Activated CD4-positive, alpha-beta memory T cell treated with anti-CD3 and anti-CD28 coated beads, Interleukin-2, amount 10 ng/mL, durations not matched to agents 7 days and 5 days (primary cell): ENCODE results near the gene RPS29. TPM values are rescaled to one million over a fixed set of nuclear protein-coding genes. Genes with fewer than 3 reads are reported as not detected.

ENCODE experiments used
- CTCF ChIA-PET: fragments of 350-600 bp; sonication (Branson Sonifier 250); formaldehyde crosslinking; loops from one replicate; lab custom pipeline; 2021; ENCODE audit warnings: antibody characterized with exemption, inconsistent platforms; lab: Charles Lee
- POLR2A ChIA-PET: fragments of 350-600 bp; sonication (Branson Sonifier 250); formaldehyde crosslinking; loops from one replicate; lab custom pipeline; 2021; ENCODE audit warnings: antibody characterized with exemption; lab: Charles Lee
- DNase-seq: peaks from one replicate; pipeline ENCODE4 v3.0.0-alpha.2; 2020
- H3K27ac Mint-ChIP-seq: one replicate; pipeline ENCODE4 v1.8.0; 2021; ENCODE audit warnings: mild to moderate bottlenecking, mixed read lengths
- H3K27me3 Mint-ChIP-seq: one replicate; pipeline ENCODE4 v1.8.0; 2021; ENCODE audit warnings: mixed read lengths
- H3K36me3 Mint-ChIP-seq: one replicate; pipeline ENCODE4 v1.8.0; 2021; ENCODE audit warnings: low read depth, mixed read lengths
- H3K4me1 Mint-ChIP-seq: one replicate; pipeline ENCODE4 v1.8.0; 2021; ENCODE audit warnings: mixed read lengths
- H3K4me3 Mint-ChIP-seq: one replicate; pipeline ENCODE4 v1.8.0; 2021; ENCODE audit warnings: mild to moderate bottlenecking, mixed read lengths
- H3K9me3 Mint-ChIP-seq: one replicate; pipeline ENCODE4 v1.8.0; 2021; ENCODE audit warnings: mixed read lengths
- total RNA-seq, 2 experiments: library from RNA; stranded (reverse); gene quantifications; one replicate each; pipeline ENCODE4 v1.2.3, GENCODE V29; 2021

The RPS29 gene
- total RNA-seq, 2 experiments from 2014 or later = 1,659 to 1,700 TPM

- CTCF ChIA-PET = interaction anchor here (1.1 kb wide), 1 partner anchor 12 kb away, joined by 4 read pairs; the partner anchor contains the start of gene RPS29
- Mint-ChIP-seq H3K4me3 (no peak overlapping the region), H3K4me1 (peaks cover 17% of the 10 kb centered on the region), H3K27ac (no peak overlapping the region), H3K27me3 (no peaks in the 10 kb centered on the region), H3K9me3 (no peaks in the 10 kb centered on the region), H3K36me3 (peaks cover 67% of the 10 kb centered on the region)
- POLR2A ChIA-PET = interaction anchor here (3.2 kb wide), 1 partner anchor 12 kb away, joined by 11 read pairs; the partner anchor contains the start of gene RPS29
- DNase-seq = no peak
Measured at GRCh38 chr14:49574038-49574437, 12.1 kb downstream of the RPS29 start.

- Mint-ChIP-seq H3K4me3 (no peak overlapping the region), H3K27ac (no peak overlapping the region), H3K27me3 (no peaks in the 10 kb centered on the region), H3K4me1 (no peaks in the 10 kb centered on the region), H3K36me3 (peaks cover 33% of the 10 kb centered on the region), H3K9me3 (no peaks in the 10 kb centered on the region)
- POLR2A ChIA-PET = interaction anchor here (0.5 kb wide), 1 partner anchor 199 kb away, joined by 3 read pairs; the partner anchor contains the start of gene KLHDC2
- DNase-seq = no peak
- CTCF ChIA-PET = interaction anchor here (0.6 kb wide), 1 partner anchor 551 kb away, joined by 3 read pairs; no protein-coding TSS in a partner anchor
Measured at GRCh38 chr14:49569281-49569680, 16.9 kb downstream of the RPS29 start.

GRCh38 chr14:49566714-49567113 is 19.5 kb downstream of the RPS29 start:
- no peaks in the 10 kb centered on the region for H3K9me3 Mint-ChIP-seq
- CTCF ChIA-PET = no interaction called here
- peaks cover 13% of the 10 kb centered on the region for H3K36me3 Mint-ChIP-seq
- no peaks in the 10 kb centered on the region for H3K4me1 Mint-ChIP-seq
- no peak overlapping the region for H3K4me3 Mint-ChIP-seq
- no peak overlapping the region for H3K27ac Mint-ChIP-seq
- POLR2A ChIA-PET = interaction anchor here (1.1 kb wide), 1 partner anchor 19 kb away, joined by 3 read pairs; no protein-coding TSS in a partner anchor
- no peak for DNase-seq
- H3K27me3 Mint-ChIP-seq = no peaks in the 10 kb centered on the region

GRCh38 chr14:49559979-49560768 is 26.0 kb downstream of the RPS29 start:
- H3K27ac Mint-ChIP-seq = no peak overlapping the region
- ChIA-PET CTCF (no interaction called here), POLR2A (no interaction called here)
- H3K4me1 Mint-ChIP-seq = no peaks in the 10 kb centered on the region
- no peaks in the 10 kb centered on the region for H3K9me3 Mint-ChIP-seq
- peaks cover 3% of the 10 kb centered on the region for H3K36me3 Mint-ChIP-seq
- H3K27me3 Mint-ChIP-seq = peaks cover 6% of the 10 kb centered on the region
- no peak for DNase-seq
- H3K4me3 Mint-ChIP-seq = no peak overlapping the region

GRCh38 chr14:49553892-49554291 is 32.3 kb downstream of the RPS29 start:
- H3K27ac Mint-ChIP-seq = no peak overlapping the region
- H3K9me3 Mint-ChIP-seq = no peaks in the 10 kb centered on the region
- ChIA-PET POLR2A (no interaction called here), CTCF (no interaction called here)
- no peak overlapping the region for H3K4me3 Mint-ChIP-seq
- H3K27me3 Mint-ChIP-seq = no peaks in the 10 kb centered on the region
- no peaks in the 10 kb centered on the region for H3K4me1 Mint-ChIP-seq
- H3K36me3 Mint-ChIP-seq = no peaks in the 10 kb centered on the region
- no peak for DNase-seq

GRCh38 chr14:49553106-49553505 is 33.1 kb downstream of the RPS29 start:
- H3K27ac Mint-ChIP-seq = no peak overlapping the region
- DNase-seq = no peak
- H3K4me3 Mint-ChIP-seq = no peak overlapping the region
- H3K4me1 Mint-ChIP-seq = no peaks in the 10 kb centered on the region
- ChIA-PET CTCF (no interaction called here), POLR2A (no interaction called here)
- no peaks in the 10 kb centered on the region for H3K9me3 Mint-ChIP-seq
- no peaks in the 10 kb centered on the region for H3K27me3 Mint-ChIP-seq
- H3K36me3 Mint-ChIP-seq = no peaks in the 10 kb centered on the region

- no peaks in the 10 kb centered on the region for H3K36me3 Mint-ChIP-seq
- H3K27ac Mint-ChIP-seq = no peak overlapping the region
- CTCF ChIA-PET = no interaction called here
Measured at GRCh38 chr14:49551569-49551968, 34.6 kb downstream of the RPS29 start.

GRCh38 chr14:49550286-49551184 is 35.6 kb downstream of the RPS29 start:
- no peaks in the 10 kb centered on the region for H3K4me1 Mint-ChIP-seq
- no peak overlapping the region for H3K4me3 Mint-ChIP-seq
- no peaks in the 10 kb centered on the region for H3K27me3 Mint-ChIP-seq
- ChIA-PET POLR2A (no interaction called here), CTCF (interaction anchor here (1.0 kb wide), 2 partner anchors 53 to 89 kb away, joined by 3 read pairs; no protein-coding TSS in a partner anchor)
- no peak overlapping the region for H3K27ac Mint-ChIP-seq
- H3K36me3 Mint-ChIP-seq = no peaks in the 10 kb centered on the region
- no peak for DNase-seq
- H3K9me3 Mint-ChIP-seq = no peaks in the 10 kb centered on the region

More at GRCh38 chr14:49551569-49551968, 34.6 kb downstream of the RPS29 start:
- POLR2A ChIA-PET = no interaction called here
- Mint-ChIP-seq H3K4me3 (no peak overlapping the region), H3K27me3 (no peaks in the 10 kb centered on the region), H3K4me1 (no peaks in the 10 kb centered on the region), H3K9me3 (no peaks in the 10 kb centered on the region)
- no peak for DNase-seq

- no peak for DNase-seq
- POLR2A ChIA-PET = no interaction called here
- Mint-ChIP-seq H3K4me3 (no peak overlapping the region), H3K27me3 (no peaks in the 10 kb centered on the region), H3K27ac (no peak overlapping the region), H3K4me1 (no peaks in the 10 kb centered on the region), H3K9me3 (no peaks in the 10 kb centered on the region), H3K36me3 (no peaks in the 10 kb centered on the region)
- CTCF ChIA-PET = no interaction called here
Measured at GRCh38 chr14:49549881-49550280, 36.3 kb downstream of the RPS29 start.

GRCh38 chr14:49549446-49549845 is 36.7 kb downstream of the RPS29 start:
- ChIA-PET CTCF (no interaction called here), POLR2A (no interaction called here)
- Mint-ChIP-seq H3K36me3 (no peaks in the 10 kb centered on the region), H3K27ac (no peak overlapping the region), H3K9me3 (no peaks in the 10 kb centered on the region), H3K4me1 (no peaks in the 10 kb centered on the region), H3K27me3 (no peaks in the 10 kb centered on the region), H3K4me3 (no peak overlapping the region)
- no peak for DNase-seq

- no peak for DNase-seq
- H3K36me3 Mint-ChIP-seq = no peaks in the 10 kb centered on the region
- ChIA-PET CTCF (no interaction called here), POLR2A (no interaction called here)
- no peak overlapping the region for H3K4me3 Mint-ChIP-seq
- peaks cover 3% of the 10 kb centered on the region for H3K27me3 Mint-ChIP-seq
- no peak overlapping the region for H3K27ac Mint-ChIP-seq
- no peaks in the 10 kb centered on the region for H3K4me1 Mint-ChIP-seq
- no peaks in the 10 kb centered on the region for H3K9me3 Mint-ChIP-seq
Measured at GRCh38 chr14:49546766-49547165, 39.4 kb downstream of the RPS29 start.

GRCh38 chr14:49545716-49546115 is 40.5 kb downstream of the RPS29 start:
- CTCF ChIA-PET = no interaction called here
- DNase-seq = no peak
- Mint-ChIP-seq H3K4me3 (no peak overlapping the region), H3K27ac (no peak overlapping the region), H3K9me3 (peaks cover 4% of the 10 kb centered on the region), H3K27me3 (peaks cover 3% of the 10 kb centered on the region), H3K4me1 (no peaks in the 10 kb centered on the region), H3K36me3 (no peaks in the 10 kb centered on the region)
- POLR2A ChIA-PET = interaction anchor here (0.9 kb wide), 1 partner anchor 40 kb away, joined by 3 read pairs; no protein-coding TSS in a partner anchor

- POLR2A ChIA-PET = no interaction called here
- Mint-ChIP-seq H3K4me1 (no peaks in the 10 kb centered on the region), H3K4me3 (no peak overlapping the region), H3K36me3 (no peaks in the 10 kb centered on the region), H3K27ac (no peak overlapping the region), H3K9me3 (peaks cover 4% of the 10 kb centered on the region), H3K27me3 (peaks cover 3% of the 10 kb centered on the region)
- CTCF ChIA-PET = no interaction called here
- no peak for DNase-seq
Measured at GRCh38 chr14:49545071-49545470, 41.1 kb downstream of the RPS29 start.
